NCI-H2107 treated with DMSO at 0.1 percent for 48 hours (cell line): ENCODE results near the gene PSMA5.

Experiments used
- DNase-seq: peaks from one replicate; lab custom pipeline; 2025; ENCODE audit not compliant: unreplicated experiment; lab: John Stamatoyannopoulos, UW

The PSMA5 gene

GRCh38 chr1:109370712-109371340 lies 55.4 kb downstream of the PSMA5 start:
- DNase-seq: no peak

GRCh38 chr1:109369167-109369746 lies 57.0 kb downstream of the PSMA5 start:
- DNase-seq: no peak

- DNase-seq: no peak
These were observed 57.8 kb downstream of the PSMA5 start for GRCh38 chr1:109368464-109368863.

GRCh38 chr1:109367626-109368025 lies 58.6 kb downstream of the PSMA5 start:
- DNase-seq: no peak

- no peak for DNase-seq
These were observed 60.5 kb downstream of the PSMA5 start for GRCh38 chr1:109365642-109366204.

- no peak for DNase-seq
These were observed 64.6 kb downstream of the PSMA5 start for GRCh38 chr1:109361649-109362048.

- no peak for DNase-seq
These were observed 65.2 kb downstream of the PSMA5 start for GRCh38 chr1:109361069-109361468.

GRCh38 chr1:109357616-109358015 lies 68.6 kb downstream of the PSMA5 start:
- DNase-seq: peak; percentile 5

- DNase-seq: no peak
These were observed 69.3 kb downstream of the PSMA5 start for GRCh38 chr1:109356915-109357314.

GRCh38 chr1:109356505-109356904 lies 69.7 kb downstream of the PSMA5 start:
- no peak for DNase-seq

GRCh38 chr1:109354929-109355328 lies 71.3 kb downstream of the PSMA5 start:
- DNase-seq: no peak

GRCh38 chr1:109351457-109351856 lies 74.8 kb downstream of the PSMA5 start:
- DNase-seq: no peak

- no peak for DNase-seq
These were observed 75.6 kb downstream of the PSMA5 start for GRCh38 chr1:109350655-109351054.

GRCh38 chr1:109350182-109350581 lies 76.1 kb downstream of the PSMA5 start:
- DNase-seq: no peak
